Brain microvascular endothelial cell (primary cell): Measurements from ENCODE around the gene SFSWAP.

Experiments used
- DNase-seq: peaks from one replicate; pipeline ENCODE4 v3.0.0-alpha.2; 2020
- H3K27ac ChIP-seq: fragments of 250-450 bp; sonication (Bioruptor Pico); 2 replicates; pipeline ENCODE4 v1.5.1; 2020; ENCODE audit warnings: mild to moderate bottlenecking, moderate library complexity
- H3K27me3 ChIP-seq: fragments of 250-450 bp; sonication (Bioruptor Pico); replicated peaks from 2 replicates; pipeline ENCODE4 v1.5.1; 2020; ENCODE audit warnings: mild to moderate bottlenecking
- H3K36me3 ChIP-seq: fragments of 250-450 bp; sonication (Bioruptor Pico); replicated peaks from 2 replicates; pipeline ENCODE4 v1.5.1; 2020; ENCODE audit warnings: mild to moderate bottlenecking
- H3K4me3 ChIP-seq: 2 replicates; pipeline ENCODE4 v1.5.1; 2011; ENCODE audit warnings: low read depth, mild to moderate bottlenecking, control low read depth, low read length, moderate library complexity
- CTCF ChIP-seq: IDR thresholded peaks from 2 replicates; pipeline ENCODE4 v1.5.1; 2011; ENCODE audit warnings: low read depth, mild to moderate bottlenecking, moderate library complexity, low read length, control low read depth, inconsistent platforms; ENCODE audit errors: missing control alignments
- in situ Hi-C: cut with HindIII; loops from 2 replicates; pipeline ENCODE4 v1.10.0; 2017; ENCODE audit warnings: low sequenced_read_pairs, low pct_ligation_motif_present

Gene SFSWAP

GRCh38 chr12:131784909-131785762 is 74.2 kb downstream of the SFSWAP start:
- H3K27me3 ChIP-seq = no peaks in the 10 kb centered on the region
- TF ChIP-seq CTCF = no peak
- H3K4me3 ChIP-seq = peak overlapping the region; percentile 20
- peak overlapping the region; percentile 99 for H3K27ac ChIP-seq
- peaks cover 9% of the 10 kb centered on the region for H3K36me3 ChIP-seq
- in situ Hi-C loops = no loop called here
- peak; percentile 85 for DNase-seq

GRCh38 chr12:131785763-131786330 is 75.0 kb downstream of the SFSWAP start:
- DNase-seq = no peak
- H3K27me3 ChIP-seq = no peaks in the 10 kb centered on the region
- H3K4me3 ChIP-seq = no peak overlapping the region
- H3K36me3 ChIP-seq = peaks cover 11% of the 10 kb centered on the region
- in situ Hi-C loops = no loop called here
- no peak for TF ChIP-seq CTCF
- peak overlapping the region; percentile 99 for H3K27ac ChIP-seq

DNA sequence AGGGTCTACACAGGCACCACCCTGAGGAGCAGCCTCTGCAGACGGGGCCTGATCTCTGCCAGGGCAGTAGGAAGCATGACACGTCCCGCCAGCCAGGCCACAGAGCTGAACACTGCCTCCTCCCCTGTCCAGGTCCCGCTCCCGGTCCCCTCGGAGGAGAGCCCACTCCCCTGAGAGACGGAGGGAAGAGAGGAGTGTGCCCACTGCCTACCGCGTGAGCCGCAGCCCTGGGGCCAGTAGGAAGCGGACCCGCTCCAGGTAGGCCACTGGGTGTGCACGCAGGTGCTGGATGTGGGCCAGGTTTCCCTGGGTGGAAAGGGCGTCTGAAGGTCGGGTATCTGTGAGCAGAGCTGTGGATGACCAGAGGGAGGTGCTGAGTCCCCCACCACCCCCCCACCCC is 75.4 kb downstream of the SFSWAP start:
- DNase-seq = no peak
- H3K36me3 ChIP-seq = peaks cover 13% of the 10 kb centered on the region
- peak overlapping the region; percentile 99 for H3K27ac ChIP-seq
- no peak for TF ChIP-seq CTCF
- H3K27me3 ChIP-seq = no peaks in the 10 kb centered on the region
- in situ Hi-C loops = no loop called here
- H3K4me3 ChIP-seq = no peak overlapping the region

- Histone ChIP-seq H3K27ac (no peak overlapping the region), H3K27me3 (no peaks in the 10 kb centered on the region), H3K4me3 (no peak overlapping the region), H3K36me3 (peaks cover 13% of the 10 kb centered on the region)
- in situ Hi-C loops = no loop called here
- no peak for TF ChIP-seq CTCF
- DNase-seq = no peak
Measured at GRCh38 chr12:131787143-131787660, 76.3 kb downstream of the SFSWAP start.

- Histone ChIP-seq H3K4me3 (no peak overlapping the region), H3K27ac (no peak overlapping the region), H3K27me3 (no peaks in the 10 kb centered on the region), H3K36me3 (peaks cover 13% of the 10 kb centered on the region)
- no peak for DNase-seq
- in situ Hi-C loops = no loop called here
- no peak for TF ChIP-seq CTCF
Measured at GRCh38 chr12:131788070-131788469, 77.2 kb downstream of the SFSWAP start.
